Neural cell (in vitro differentiated cells): ENCODE results near the gene FAM53A.

ENCODE experiments used
- EP300 ChIP-seq: fragments of 450-650 bp; conservative IDR thresholded peaks from 2 replicates; pipeline ENCODE4 v1.6.1; 2014; ENCODE audit warnings: antibody characterized with exemption, mild to moderate bottlenecking, moderate library complexity; ENCODE audit not compliant: poor library complexity, severe bottlenecking
- EZH2 ChIP-seq: fragments of 200-600, 300-800 bp; shearing (Covaris generic), sonication (generic); IDR thresholded peaks from 2 replicates; pipeline ENCODE4 v1.6.1; 2014; ENCODE audit warnings: antibody characterized with exemption, low read length, borderline replicate concordance, mild to moderate bottlenecking; ENCODE audit not compliant: insufficient read depth, poor library complexity, severe bottlenecking
- POLR2AphosphoS5 ChIP-seq: IDR thresholded peaks from 2 replicates; pipeline ENCODE4 v1.6.1; 2012
- RAD21 ChIP-seq: fragments of 450-650 bp; conservative IDR thresholded peaks from 2 replicates; pipeline ENCODE4 v1.6.1; 2014; ENCODE audit warnings: antibody characterized with exemption, mild to moderate bottlenecking, moderate library complexity
- TAF1 ChIP-seq: IDR thresholded peaks from 2 replicates; pipeline ENCODE4 v1.6.1; 2012; ENCODE audit warnings: low read depth
- TF ChIP-seq, protein P1 (sequence below): fragments of 450-650 bp; IDR thresholded peaks from 2 replicates; pipeline ENCODE4 v1.5.1; 2014; ENCODE audit warnings: antibody characterized with exemption, mild to moderate bottlenecking, moderate library complexity; ENCODE audit not compliant: poor library complexity, severe bottlenecking

DNA sequence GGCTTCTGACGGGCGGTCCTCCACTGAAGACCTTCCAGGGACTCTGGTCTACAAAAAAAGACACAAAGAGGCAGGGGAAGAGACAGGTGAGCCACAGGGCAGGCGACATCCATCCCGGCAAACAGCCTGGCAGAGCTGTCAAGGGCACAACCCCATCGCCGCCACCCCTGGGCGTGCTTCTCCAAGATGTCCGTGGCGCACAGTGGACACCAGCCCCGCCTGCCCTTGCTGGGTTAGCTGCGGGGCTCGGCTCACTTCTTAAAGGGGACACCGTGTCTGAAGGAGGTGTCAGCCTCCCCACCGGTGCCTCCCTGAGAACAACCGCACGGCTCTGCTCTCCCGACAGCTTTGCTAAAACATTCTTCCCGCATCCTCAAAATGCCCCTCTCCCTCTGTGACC lies 28.4 kb downstream of the FAM53A start:
- no peak for TF ChIP-seq RAD21
- TF ChIP-seq, protein P1, sequence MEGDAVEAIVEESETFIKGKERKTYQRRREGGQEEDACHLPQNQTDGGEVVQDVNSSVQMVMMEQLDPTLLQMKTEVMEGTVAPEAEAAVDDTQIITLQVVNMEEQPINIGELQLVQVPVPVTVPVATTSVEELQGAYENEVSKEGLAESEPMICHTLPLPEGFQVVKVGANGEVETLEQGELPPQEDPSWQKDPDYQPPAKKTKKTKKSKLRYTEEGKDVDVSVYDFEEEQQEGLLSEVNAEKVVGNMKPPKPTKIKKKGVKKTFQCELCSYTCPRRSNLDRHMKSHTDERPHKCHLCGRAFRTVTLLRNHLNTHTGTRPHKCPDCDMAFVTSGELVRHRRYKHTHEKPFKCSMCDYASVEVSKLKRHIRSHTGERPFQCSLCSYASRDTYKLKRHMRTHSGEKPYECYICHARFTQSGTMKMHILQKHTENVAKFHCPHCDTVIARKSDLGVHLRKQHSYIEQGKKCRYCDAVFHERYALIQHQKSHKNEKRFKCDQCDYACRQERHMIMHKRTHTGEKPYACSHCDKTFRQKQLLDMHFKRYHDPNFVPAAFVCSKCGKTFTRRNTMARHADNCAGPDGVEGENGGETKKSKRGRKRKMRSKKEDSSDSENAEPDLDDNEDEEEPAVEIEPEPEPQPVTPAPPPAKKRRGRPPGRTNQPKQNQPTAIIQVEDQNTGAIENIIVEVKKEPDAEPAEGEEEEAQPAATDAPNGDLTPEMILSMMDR: no peak
- TF ChIP-seq POLR2AphosphoS5: no peak
- no peak for TF ChIP-seq TAF1
- no peak for TF ChIP-seq EZH2
- TF ChIP-seq EP300: no peak
